Activated CD8-positive, alpha-beta memory T cell treated with anti-CD3 and anti-CD28 coated beads, Interleukin-2, amount 10 ng/mL, durations not matched to agents 7 days and 5 days (primary cell): Measurements from ENCODE around the gene GTPBP6. TPM values are rescaled to one million over a fixed set of nuclear protein-coding genes. Genes with fewer than 3 reads are reported as not detected.
"Not testable (repeated sequence)": the region's sequence is repeated elsewhere in the genome, so short reads cannot be mapped to it uniquely, and the experiment has no call there.

Experiments used
- ATAC-seq: fragments of 150-1000 bp; cut with Tn5 transposase; one replicate; pipeline ENCODE4 v1.10.0; 2021; ENCODE audit warnings: moderate library complexity
- CTCF ChIA-PET: fragments of 350-600 bp; sonication (Branson Sonifier 250); formaldehyde crosslinking; loops from one replicate; lab custom pipeline; 2021; ENCODE audit warnings: antibody characterized with exemption; lab: Charles Lee
- DNase-seq: peaks from one replicate; pipeline ENCODE4 v3.0.0-alpha.2; 2020
- H3K27ac Mint-ChIP-seq: one replicate; pipeline ENCODE4 v1.8.0; 2021; ENCODE audit warnings: mild to moderate bottlenecking, mixed read lengths
- H3K27me3 Mint-ChIP-seq: one replicate; pipeline ENCODE4 v1.8.0; 2021; ENCODE audit warnings: mixed read lengths
- H3K36me3 Mint-ChIP-seq: one replicate; pipeline ENCODE4 v1.8.0; 2021; ENCODE audit warnings: mild to moderate bottlenecking, mixed read lengths
- H3K4me1 Mint-ChIP-seq: one replicate; pipeline ENCODE4 v1.8.0; 2021; ENCODE audit warnings: mixed read lengths
- H3K4me3 Mint-ChIP-seq: one replicate; pipeline ENCODE4 v1.8.0; 2021; ENCODE audit warnings: mild to moderate bottlenecking, moderate library complexity, mixed read lengths
- H3K9me3 Mint-ChIP-seq: one replicate; pipeline ENCODE4 v1.8.0; 2022; ENCODE audit warnings: low read depth, mixed read lengths
- total RNA-seq, 2 experiments: library from RNA; stranded (reverse); gene quantifications; one replicate each; pipeline ENCODE4 v1.2.3, GENCODE V29; 2021

Gene GTPBP6
- total RNA-seq, 2 experiments from 2014 or later, result 53.2 to 57.2 TPM

DNA sequence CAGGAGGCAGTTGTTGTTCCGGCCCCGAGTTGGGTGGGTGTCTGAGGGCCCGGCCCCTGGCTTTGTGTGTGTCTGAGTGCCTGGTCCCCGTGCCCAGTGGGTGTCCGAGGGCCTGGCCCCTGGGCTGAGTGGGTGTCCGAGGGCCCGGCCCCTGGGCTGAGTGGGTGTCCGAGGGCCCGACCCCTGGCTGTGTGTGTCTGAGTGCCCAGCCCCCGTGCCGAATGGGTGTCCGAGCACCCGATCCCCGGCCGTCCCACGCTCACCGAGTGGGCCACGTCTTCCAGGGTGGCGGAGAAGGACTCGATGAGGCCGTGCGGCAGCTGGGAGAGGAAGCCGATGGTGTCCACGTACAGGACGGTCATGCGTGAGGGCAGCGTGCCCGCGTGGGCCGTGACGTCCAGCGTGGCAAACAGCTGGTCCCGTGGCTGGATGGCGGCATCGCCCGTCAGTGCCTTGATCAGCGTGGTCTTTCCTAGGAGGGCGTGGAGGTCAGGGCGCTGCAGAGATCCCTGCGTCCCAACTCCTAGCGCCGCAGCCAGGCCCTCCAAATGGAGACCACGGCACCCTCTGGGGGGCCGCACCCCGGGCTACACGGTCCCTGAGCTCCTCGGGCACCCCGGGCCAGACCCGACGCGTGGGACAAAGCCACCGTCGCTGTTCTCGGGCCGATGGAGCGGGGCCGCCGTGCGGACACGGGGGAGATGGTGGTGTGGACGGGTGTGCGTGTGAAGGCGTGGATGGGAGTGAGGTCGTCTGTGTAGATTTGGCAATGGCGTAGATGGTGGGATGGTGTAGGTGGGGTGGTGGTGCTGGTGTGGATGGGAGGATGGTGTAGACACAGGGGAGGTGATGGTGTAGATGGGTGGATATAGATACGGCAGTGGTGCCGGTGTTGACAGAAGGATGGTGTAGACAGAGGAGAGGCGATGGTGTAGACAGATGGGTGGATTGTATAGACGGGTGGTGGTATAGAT, 7.2 kb downstream of the GTPBP6 start:
- ATAC-seq (no peak), DNase-seq (no peak)
- Mint-ChIP-seq H3K27me3 (no peaks in the 10 kb centered on the region), H3K4me3 (no peak overlapping the region), H3K27ac (no peak overlapping the region), H3K36me3 (peaks cover 35% of the 10 kb centered on the region), H3K9me3 (no peaks in the 10 kb centered on the region), H3K4me1 (no peaks in the 10 kb centered on the region)
- CTCF ChIA-PET, result no interaction called here

DNA sequence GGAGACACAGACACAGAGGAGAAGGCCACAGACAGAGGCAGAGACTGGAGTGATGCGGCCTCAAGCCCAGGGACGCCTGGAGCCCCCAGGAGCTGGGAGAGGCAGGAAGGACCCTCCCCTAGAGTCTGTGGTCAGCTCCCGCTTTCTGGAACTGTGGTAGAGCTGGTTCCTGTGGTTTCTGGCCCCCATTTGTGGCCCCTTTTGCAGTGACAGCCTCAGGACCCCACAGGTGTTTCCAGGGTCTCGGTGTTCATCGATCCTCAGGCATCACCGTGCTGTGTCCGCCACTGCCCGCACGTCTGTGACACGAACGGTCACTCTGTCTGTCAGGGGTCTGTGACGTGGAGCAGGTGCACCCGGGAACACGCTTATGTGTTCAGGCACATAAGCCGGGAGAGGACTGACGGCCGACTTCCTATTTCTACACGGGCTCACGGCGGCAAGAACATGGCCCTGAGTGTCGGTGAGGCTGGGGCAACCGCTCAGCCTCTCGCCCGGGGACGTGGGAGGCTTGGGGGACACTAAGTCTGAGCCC, 7.9 kb downstream of the GTPBP6 start:
- no peaks in the 10 kb centered on the region for H3K4me1 Mint-ChIP-seq
- DNase-seq (no peak), ATAC-seq (no peak)
- H3K4me3 Mint-ChIP-seq, result no peak overlapping the region
- CTCF ChIA-PET, result no interaction called here
- H3K9me3 Mint-ChIP-seq, result no peaks in the 10 kb centered on the region
- H3K27me3 Mint-ChIP-seq, result no peaks in the 10 kb centered on the region
- peaks cover 42% of the 10 kb centered on the region for H3K36me3 Mint-ChIP-seq
- H3K27ac Mint-ChIP-seq, result no peak overlapping the region

DNA sequence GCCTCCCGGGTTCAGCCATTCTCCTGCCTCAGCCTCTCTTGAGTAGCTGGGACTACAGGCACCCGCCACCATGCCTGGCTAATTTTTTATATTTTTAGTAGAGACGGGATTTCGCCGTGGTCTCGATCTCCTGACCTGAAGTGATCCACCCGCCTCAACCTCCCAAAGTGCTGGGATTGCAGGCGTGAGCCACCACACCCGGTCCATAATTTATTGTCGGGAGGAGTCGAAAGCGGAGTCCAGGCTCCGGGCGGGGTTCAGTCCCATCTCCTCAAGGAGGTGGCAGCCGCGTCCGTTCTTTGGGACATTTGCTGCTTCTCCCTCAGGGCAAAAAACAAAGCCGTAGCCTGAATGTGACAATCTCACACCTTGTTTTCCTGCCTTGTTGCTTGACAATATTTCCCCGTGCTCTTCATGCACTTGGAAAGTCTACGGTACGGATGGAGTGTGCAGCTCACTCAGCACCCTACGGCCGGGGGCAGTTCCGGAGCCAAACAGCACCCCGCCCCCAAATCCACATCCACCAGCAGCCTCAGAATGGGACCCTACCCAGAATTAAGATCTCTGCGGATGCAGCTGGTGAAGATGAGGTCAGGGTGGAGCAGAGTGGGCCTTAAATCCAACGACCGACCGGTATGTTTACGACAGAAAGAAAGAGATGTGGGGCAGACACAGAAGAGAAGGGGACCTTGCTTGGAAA, 9.6 kb downstream of the GTPBP6 start:
- ATAC-seq, result no peak
- Mint-ChIP-seq H3K4me3 (no peak overlapping the region), H3K27ac (no peak overlapping the region), H3K27me3 (no peaks in the 10 kb centered on the region), H3K9me3 (no peaks in the 10 kb centered on the region), H3K36me3 (peaks cover 49% of the 10 kb centered on the region), H3K4me1 (no peaks in the 10 kb centered on the region)
- no peak for DNase-seq
- CTCF ChIA-PET, result no interaction called here

DNA sequence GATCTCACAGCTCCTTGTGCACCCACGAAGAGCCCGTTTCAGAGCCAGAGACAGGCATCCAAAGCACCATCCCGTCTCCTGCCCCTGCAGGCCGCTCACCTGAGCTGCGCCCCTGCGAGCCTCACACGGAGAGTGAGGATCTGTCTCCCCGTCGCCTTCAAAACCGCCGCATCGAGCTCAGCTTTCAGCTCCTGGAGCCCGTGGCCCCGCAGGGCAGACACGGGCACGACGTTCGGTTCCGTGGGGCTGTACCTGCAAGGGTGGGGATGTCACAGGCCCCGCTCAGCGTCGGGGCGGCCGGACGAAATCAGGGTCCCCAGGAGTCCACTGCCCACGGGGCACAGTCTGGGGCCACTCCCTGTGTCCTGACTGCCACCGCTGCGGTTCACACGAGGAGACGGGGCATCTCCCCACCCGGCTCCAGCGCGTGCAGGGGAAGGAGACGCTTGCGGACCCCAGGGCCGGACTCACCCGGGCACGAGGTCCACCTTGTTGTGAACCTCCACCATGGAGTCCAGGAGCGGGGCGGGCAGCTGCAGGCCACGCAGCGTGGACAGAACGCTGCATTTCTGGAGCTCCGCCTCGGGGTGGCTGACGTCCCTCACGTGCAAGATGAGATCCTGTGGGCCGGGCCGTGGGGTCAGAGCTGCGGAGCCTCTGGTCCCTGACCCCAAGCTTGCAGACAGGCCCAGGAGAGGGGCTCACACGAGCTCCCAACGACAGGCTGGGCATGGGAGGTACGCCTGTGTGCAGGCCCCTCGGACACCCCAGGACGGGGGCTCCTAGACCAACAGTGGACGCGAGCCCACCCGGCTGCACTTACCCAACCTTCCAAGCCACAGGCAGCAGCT, 11.1 kb downstream of the GTPBP6 start:
- Mint-ChIP-seq H3K4me3 (no peak overlapping the region), H3K27ac (no peak overlapping the region), H3K4me1 (no peaks in the 10 kb centered on the region), H3K36me3 (peaks cover 47% of the 10 kb centered on the region), H3K9me3 (no peaks in the 10 kb centered on the region), H3K27me3 (no peaks in the 10 kb centered on the region)
- DNase-seq (no peak), ATAC-seq (no peak)
- CTCF ChIA-PET, result no interaction called here

DNA sequence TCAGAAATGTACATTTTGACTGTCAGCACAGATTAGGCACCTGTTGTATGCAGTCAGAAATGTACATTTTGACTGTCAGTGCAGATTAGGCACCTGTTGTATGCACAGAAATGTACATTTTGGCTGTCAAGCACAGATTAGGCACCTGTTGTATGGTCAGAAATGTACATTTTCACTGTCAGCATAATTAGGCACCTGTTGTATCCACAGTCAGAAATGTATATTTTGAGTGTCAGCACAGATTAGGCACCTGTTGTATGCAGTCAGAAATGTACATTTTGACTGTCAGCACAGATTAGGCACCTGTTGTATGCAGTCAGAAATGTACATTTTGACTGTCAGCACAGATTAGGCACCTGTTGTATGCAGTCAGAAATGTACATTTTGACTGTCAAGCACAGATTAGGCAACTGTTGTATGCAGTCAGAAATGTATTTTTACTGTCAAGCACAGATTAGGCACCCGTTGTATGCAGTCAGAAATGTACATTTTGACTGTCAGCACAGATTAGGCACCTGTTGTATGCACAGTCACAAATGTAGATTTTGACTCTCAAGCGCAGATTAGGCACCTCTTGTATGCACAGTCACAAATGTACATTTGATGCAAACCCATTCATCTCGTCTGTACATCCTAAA, 11.9 kb downstream of the GTPBP6 start:
- H3K27me3 Mint-ChIP-seq, CTCF ChIA-PET, H3K27ac Mint-ChIP-seq, DNase-seq, H3K4me1 Mint-ChIP-seq, H3K9me3 Mint-ChIP-seq, H3K4me3 Mint-ChIP-seq, ATAC-seq: not testable (repeated sequence)
- H3K36me3 Mint-ChIP-seq, result peaks cover 49% of the 10 kb centered on the region

DNA sequence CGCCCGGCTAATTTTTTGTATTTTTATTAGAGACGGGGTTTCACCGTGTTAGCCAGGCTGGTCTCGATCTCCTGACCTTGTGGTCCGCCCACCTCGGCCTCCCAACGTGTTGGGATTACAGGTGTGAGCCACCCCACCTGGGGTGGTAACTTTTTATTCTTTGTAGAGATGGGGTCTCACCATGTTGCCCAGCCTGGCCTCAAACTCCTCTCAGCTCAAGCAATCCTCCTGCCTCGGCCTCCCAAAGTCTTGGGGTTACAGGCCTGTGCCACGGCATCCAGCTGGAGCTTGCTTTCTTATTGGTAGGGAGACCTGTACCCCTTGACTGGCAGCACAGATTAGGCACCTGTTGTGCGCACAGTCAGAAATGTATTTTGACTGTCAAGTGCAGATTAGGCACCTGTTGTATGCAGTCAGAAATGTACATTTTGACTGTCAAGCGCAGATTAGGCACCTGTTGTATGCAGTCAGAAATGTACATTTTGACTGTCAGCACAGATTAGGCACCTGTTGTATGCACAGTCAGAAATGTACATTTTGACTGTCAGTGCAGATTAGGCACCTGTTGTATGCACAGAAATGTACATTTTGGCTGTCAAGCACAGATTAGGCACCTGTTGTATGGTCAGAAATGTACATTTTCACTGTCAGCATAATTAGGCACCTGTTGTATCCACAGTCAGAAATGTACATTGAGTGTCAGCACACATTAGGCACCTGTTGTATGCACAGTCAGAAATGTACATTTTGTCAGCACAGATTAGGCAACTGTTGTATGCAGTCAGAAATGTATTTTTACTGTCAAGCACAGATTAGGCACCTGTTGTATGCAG, 12.6 kb downstream of the GTPBP6 start:
- CTCF ChIA-PET, H3K9me3 Mint-ChIP-seq, H3K27me3 Mint-ChIP-seq, H3K4me3 Mint-ChIP-seq, H3K27ac Mint-ChIP-seq, H3K4me1 Mint-ChIP-seq, DNase-seq: not testable (repeated sequence)
- peak; percentile 35 for ATAC-seq
- H3K36me3 Mint-ChIP-seq, result peaks cover 53% of the 10 kb centered on the region

DNA sequence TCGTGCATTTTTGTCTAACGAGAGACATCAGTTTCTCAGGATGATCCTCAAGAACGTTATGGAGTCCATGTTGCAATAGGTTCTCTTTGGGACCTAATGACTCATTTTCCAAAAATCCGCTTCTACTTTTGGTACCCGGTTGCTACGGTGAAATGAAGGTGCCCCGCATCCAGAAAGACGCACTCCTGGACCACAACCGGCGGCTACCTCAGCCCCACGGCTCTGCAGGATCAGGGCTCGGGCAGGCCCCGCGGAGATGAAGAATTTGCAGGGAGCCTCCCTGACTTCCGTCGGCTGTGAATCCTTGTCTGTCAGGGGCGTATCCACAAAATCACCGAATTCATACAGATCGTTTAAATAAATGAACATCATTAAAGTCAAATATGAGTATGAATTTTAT, 15.6 kb downstream of the GTPBP6 start:
- Mint-ChIP-seq H3K27me3 (no peaks in the 10 kb centered on the region), H3K27ac (no peak overlapping the region), H3K36me3 (peaks cover 60% of the 10 kb centered on the region), H3K9me3 (no peaks in the 10 kb centered on the region), H3K4me3 (no peak overlapping the region), H3K4me1 (no peaks in the 10 kb centered on the region)
- DNase-seq (no peak), ATAC-seq (no peak)
- CTCF ChIA-PET, result no interaction called here

DNA sequence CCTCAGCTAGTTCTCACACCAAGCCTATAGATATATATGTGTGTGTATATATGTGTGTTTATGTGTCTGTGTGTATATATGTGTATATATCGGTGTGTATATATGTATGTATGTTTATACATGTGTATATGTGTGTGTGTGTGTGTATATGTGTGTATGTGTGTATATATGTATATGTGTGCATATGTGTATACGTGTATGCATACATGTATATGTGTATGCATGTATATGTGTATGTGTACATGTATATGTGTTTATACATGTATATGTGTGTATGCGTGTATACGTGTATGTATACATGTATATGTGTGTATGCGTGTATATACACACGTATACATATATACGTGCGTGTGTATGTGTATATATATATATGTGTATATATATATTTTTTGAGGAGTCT, 18.3 kb downstream of the GTPBP6 start:
- Mint-ChIP-seq H3K4me3 (no peak overlapping the region), H3K27ac (no peak overlapping the region), H3K27me3 (no peaks in the 10 kb centered on the region), H3K36me3 (peaks cover 53% of the 10 kb centered on the region), H3K4me1 (no peaks in the 10 kb centered on the region), H3K9me3 (no peaks in the 10 kb centered on the region)
- CTCF ChIA-PET, result no interaction called here
- DNase-seq (no peak), ATAC-seq (no peak)

DNA sequence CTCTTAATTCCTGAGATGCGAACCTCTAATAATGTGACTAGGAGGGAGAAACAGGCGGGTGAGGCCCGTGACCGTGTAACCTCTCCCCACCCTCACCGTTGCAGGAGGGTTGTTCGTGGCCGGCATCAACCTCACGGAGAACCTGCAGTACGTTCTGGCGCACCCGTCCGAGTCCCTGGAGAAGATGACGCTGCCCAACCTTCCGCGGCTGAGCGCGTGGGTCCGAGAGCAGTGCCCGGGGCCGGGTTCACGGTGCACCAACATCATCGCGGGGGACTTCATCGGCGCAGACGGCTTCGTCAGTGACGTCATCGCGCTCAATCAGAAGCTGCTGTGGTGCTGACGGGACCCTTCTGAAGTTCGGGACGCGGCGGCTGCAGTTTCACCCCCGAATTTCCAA, 19.6 kb downstream of the GTPBP6 start:
- Mint-ChIP-seq H3K27me3 (no peaks in the 10 kb centered on the region), H3K27ac (no peak overlapping the region), H3K9me3 (no peaks in the 10 kb centered on the region), H3K4me1 (no peaks in the 10 kb centered on the region), H3K4me3 (no peak overlapping the region), H3K36me3 (peaks cover 52% of the 10 kb centered on the region)
- CTCF ChIA-PET, result no interaction called here
- ATAC-seq (no peak), DNase-seq (no peak)

DNA sequence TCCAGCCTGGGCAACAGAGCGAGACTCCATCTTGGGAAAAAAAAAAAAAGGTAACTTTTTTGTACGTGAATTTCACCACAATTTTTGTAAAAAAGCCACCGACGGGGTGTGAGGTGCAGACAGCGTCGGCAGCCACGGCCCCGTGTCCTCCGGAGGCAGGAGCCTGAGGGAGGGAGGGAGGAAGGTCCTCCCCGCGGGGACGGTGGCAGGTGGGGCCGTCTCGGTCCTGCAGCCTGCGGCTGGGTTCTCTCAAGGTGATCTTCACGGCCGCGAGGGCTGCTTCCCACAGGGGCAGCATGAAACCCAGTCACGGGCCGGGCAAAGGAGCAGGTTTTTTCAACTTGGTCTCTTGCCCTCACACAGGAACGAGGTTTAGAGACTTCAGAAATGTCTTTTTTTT, 23.5 kb downstream of the GTPBP6 start:
- H3K9me3 Mint-ChIP-seq, result no peaks in the 10 kb centered on the region
- CTCF ChIA-PET, result no interaction called here
- H3K4me1 Mint-ChIP-seq, result no peaks in the 10 kb centered on the region
- no peak for ATAC-seq
- no peaks in the 10 kb centered on the region for H3K27me3 Mint-ChIP-seq
- DNase-seq, result no peak
- peaks cover 58% of the 10 kb centered on the region for H3K36me3 Mint-ChIP-seq
- no peak overlapping the region for H3K27ac Mint-ChIP-seq
- H3K4me3 Mint-ChIP-seq, result no peak overlapping the region

DNA sequence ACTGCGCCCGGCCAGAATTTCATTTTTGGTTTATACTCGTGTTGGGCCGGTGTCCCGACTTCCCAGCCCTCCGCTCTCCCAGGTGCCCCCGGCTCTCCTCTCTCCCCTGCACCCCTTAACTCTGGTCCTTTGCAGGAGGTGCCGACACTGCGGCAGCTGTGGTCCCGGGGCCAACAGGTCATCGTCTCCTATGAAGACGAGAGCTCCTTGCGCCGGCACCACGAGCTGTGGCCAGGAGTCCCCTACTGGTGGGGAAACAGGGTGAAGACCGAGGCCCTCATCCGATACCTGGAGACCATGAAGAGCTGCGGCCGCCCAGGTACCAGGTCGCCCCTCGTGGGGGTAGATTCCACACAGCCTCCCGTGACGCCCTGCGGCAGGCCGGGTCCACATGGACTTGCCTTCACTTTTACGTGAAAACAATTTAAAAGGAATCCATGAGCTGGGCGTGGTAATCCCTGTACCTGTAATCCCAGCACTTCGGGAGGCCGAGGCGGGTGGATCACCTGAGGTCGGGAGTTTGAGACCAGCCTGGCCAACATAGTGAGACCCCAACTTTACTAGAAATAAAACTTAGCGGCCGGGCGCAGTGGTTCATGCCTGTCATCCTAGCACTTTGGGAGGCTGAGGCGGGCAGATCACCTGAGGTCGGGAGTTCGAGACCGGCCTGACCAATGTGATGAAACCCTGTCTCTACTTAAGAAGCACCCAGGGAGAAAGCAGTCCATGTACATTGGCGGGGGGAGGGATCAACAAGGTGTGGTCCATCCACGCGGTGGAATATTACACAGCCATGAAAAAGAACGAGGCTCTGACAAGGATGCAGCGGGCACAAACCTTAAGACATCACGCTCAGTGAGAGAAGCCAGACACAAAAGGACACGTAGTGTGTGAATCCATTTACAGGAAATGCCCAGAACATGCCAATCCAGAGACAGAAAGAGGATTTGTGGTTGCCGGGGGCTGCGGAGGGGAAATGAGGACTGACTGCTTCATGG, 25.4 kb downstream of the GTPBP6 start:
- Mint-ChIP-seq H3K4me3 (no peak overlapping the region), H3K36me3 (peaks cover 58% of the 10 kb centered on the region), H3K4me1 (no peaks in the 10 kb centered on the region), H3K9me3 (no peaks in the 10 kb centered on the region), H3K27me3 (no peaks in the 10 kb centered on the region), H3K27ac (no peak overlapping the region)
- ATAC-seq, result no peak
- CTCF ChIA-PET, result no interaction called here
- DNase-seq, result peak; percentile 23
